Smooth muscle cell (in vitro differentiated cells): ENCODE results near the gene ST6GALNAC5. TPM values are rescaled to one million over a fixed set of nuclear protein-coding genes. Genes with fewer than 3 reads are reported as not detected.

Experiments
- DNase-seq: peaks from one replicate; lab custom pipeline; 2025; ENCODE audit not compliant: unreplicated experiment; lab: John Stamatoyannopoulos, UW
- H2AFZ ChIP-seq: fragments of 200-600 bp; sonication (generic); 2 replicates; pipeline ENCODE4 v1.6.0; 2016; ENCODE audit warnings: antibody characterized with exemption, low read depth, mild to moderate bottlenecking
- H3F3A ChIP-seq: fragments of 200-600 bp; sonication (generic); 2 replicates; pipeline ENCODE4 v1.6.0; 2017; ENCODE audit warnings: antibody characterized with exemption, low read depth
- H3K27ac ChIP-seq: fragments of 200-600 bp; sonication (generic); 2 replicates; pipeline ENCODE4 v1.5.1; 2016; ENCODE audit warnings: low read depth, mild to moderate bottlenecking
- H3K27me3 ChIP-seq: fragments of 200-600 bp; sonication (generic); 2 replicates; pipeline ENCODE4 v1.6.1; 2016; ENCODE audit warnings: low read depth, mild to moderate bottlenecking
- H3K36me3 ChIP-seq: fragments of 200-600 bp; sonication (generic); 2 replicates; pipeline ENCODE4 v1.5.1; 2016; ENCODE audit warnings: low read depth
- H3K4me1 ChIP-seq: fragments of 200-600 bp; sonication (generic); 2 replicates; pipeline ENCODE4 v1.5.1; 2016; ENCODE audit warnings: low read depth
- H3K4me2 ChIP-seq: fragments of 200-600 bp; sonication (generic); 2 replicates; pipeline ENCODE4 v1.6.0; 2016; ENCODE audit warnings: mild to moderate bottlenecking
- H3K4me3 ChIP-seq: fragments of 200-600 bp; sonication (generic); 2 replicates; pipeline ENCODE4 v1.5.1; 2016; ENCODE audit warnings: mild to moderate bottlenecking
- H3K79me2 ChIP-seq: fragments of 200-600 bp; sonication (generic); 2 replicates; pipeline ENCODE4 v1.6.0; 2016; ENCODE audit warnings: low read depth, mild to moderate bottlenecking
- H3K9ac ChIP-seq: fragments of 200-600 bp; sonication (generic); 2 replicates; pipeline ENCODE4 v1.6.0; 2016; ENCODE audit warnings: low read depth
- H3K9me3 ChIP-seq: fragments of 200-600 bp; sonication (generic); replicated peaks from 2 replicates; pipeline ENCODE4 v1.5.1; 2016; ENCODE audit warnings: low read depth
- H4K20me1 ChIP-seq: fragments of 200-600 bp; sonication (generic); 2 replicates; pipeline ENCODE4 v1.6.0; 2016; ENCODE audit warnings: low read depth
- CTCF ChIP-seq: fragments of 200-600 bp; sonication (generic); IDR thresholded peaks from 2 replicates; pipeline ENCODE4 v1.5.1; 2017; ENCODE audit warnings: borderline replicate concordance, mild to moderate bottlenecking, antibody characterized with exemption; ENCODE audit not compliant: insufficient read depth, poor library complexity, severe bottlenecking
- WGBS: methylation state at CpG from one replicate; pipeline ENCODE4 v1.1.7; 2016; ENCODE audit warnings: low lambda C conversion rate; 5-methylcytosine and 5-hydroxymethylcytosine counted together
- polyA plus RNA-seq: library from polyadenylated mRNA; unstranded; fragments of >200 nt; fragmentation: Nextera tagmentation; extraction: Ambion mirVana; gene quantifications from 2 replicates; pipeline ENCODE4 v1.2.1, GENCODE V29; 2016
- total RNA-seq: library from RNA; depleted of rRNA; stranded (reverse); fragments of >200 nt; gene quantifications from 2 replicates; pipeline ENCODE4 v1.2.3, GENCODE V29; 2014

ST6GALNAC5 gene
- total and polyA plus RNA-seq, 2 experiments from 2014 or later, result 24.9 to 38.8 TPM

- DNase-seq, result no peak
- no peak overlapping the region for H2AFZ ChIP-seq
- no peak overlapping the region for H3K9ac ChIP-seq
- H3K4me1 ChIP-seq, result peaks cover 1% of the 10 kb centered on the region
- peaks cover 4% of the 10 kb centered on the region for H4K20me1 ChIP-seq
- H3K79me2 ChIP-seq, result no peaks in the 10 kb centered on the region
- 96% methylated on average over 2 of the region's 2 CpGs for WGBS
- no peak overlapping the region for H3K4me3 ChIP-seq
- H3K27me3 ChIP-seq, result no peaks in the 10 kb centered on the region
- no peaks in the 10 kb centered on the region for H3K9me3 ChIP-seq
- H3K27ac ChIP-seq, result no peak overlapping the region
- H3F3A ChIP-seq, result no peaks in the 10 kb centered on the region
- H3K4me2 ChIP-seq, result no peak overlapping the region
- no peak for TF ChIP-seq CTCF
- no peaks in the 10 kb centered on the region for H3K36me3 ChIP-seq
Observed at GRCh38 chr1:76928522-76928921, 61.2 kb downstream of the ST6GALNAC5 start.

- 92% methylated on average over 4 of the region's 4 CpGs for WGBS
- no peak for TF ChIP-seq CTCF
- no peak overlapping the region for H3K27ac ChIP-seq
- DNase-seq, result no peak
- no peak overlapping the region for H3K4me3 ChIP-seq
- H3K9me3 ChIP-seq, result no peaks in the 10 kb centered on the region
- no peaks in the 10 kb centered on the region for H3K79me2 ChIP-seq
- H3F3A ChIP-seq, result no peaks in the 10 kb centered on the region
- H3K36me3 ChIP-seq, result no peaks in the 10 kb centered on the region
- no peak overlapping the region for H3K4me2 ChIP-seq
- H2AFZ ChIP-seq, result no peak overlapping the region
- H3K9ac ChIP-seq, result no peak overlapping the region
- peaks cover 7% of the 10 kb centered on the region for H3K4me1 ChIP-seq
- H3K27me3 ChIP-seq, result no peaks in the 10 kb centered on the region
- H4K20me1 ChIP-seq, result peaks cover 7% of the 10 kb centered on the region
Observed at GRCh38 chr1:76929136-76929535, 61.9 kb downstream of the ST6GALNAC5 start.

DNA sequence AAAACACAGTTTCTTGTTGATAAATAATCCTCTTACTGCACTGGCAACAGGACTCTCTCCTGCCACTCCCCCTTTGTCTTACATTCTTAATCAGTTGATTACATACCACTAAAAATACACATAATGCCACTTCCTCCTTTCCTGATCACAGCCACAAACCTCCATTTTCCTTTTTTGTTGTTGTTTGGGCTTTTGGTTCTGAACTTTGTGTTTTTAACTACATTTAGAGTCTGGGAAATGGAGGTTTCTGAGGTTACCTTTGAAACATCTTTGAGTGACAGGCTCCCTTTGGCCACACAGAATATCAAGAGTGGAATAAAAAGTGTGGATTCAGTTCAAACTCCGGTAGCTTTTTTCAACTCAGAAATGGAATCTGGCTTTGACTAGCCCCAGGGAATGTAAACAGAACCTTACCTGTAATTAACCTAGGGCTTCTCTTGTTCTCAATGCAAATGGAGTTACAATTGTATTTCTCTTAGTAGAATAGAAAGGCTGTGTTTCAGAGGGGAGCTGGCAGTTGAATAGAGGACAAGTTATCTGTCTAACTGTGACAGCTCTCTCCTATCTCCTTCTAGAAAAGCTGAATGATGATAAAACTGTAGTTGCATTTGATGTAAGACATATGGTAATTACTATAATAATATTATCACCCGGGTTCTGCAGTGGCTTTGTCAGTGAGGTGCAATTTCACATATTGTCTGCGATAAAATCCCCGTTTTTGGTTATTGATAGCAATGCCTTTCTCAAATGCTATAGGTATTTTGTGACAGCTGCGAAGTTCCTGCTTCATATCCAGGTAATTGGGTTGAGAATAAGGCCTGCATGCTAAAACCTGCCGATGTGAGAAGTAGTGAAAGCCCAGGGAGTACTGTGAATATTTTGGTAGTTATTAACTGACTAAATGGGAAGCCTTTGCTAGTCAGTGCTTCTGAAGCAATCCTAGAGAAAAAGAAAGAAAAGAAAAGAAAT, 66.9 kb downstream of the ST6GALNAC5 start:
- TF ChIP-seq CTCF, result no peak
- H2AFZ ChIP-seq, result no peak overlapping the region
- no peak overlapping the region for H3K4me3 ChIP-seq
- no peak overlapping the region for H3K27ac ChIP-seq
- H3K9me3 ChIP-seq, result no peaks in the 10 kb centered on the region
- no peaks in the 10 kb centered on the region for H3K79me2 ChIP-seq
- no peak overlapping the region for H3K4me2 ChIP-seq
- H4K20me1 ChIP-seq, result peaks cover 24% of the 10 kb centered on the region
- H3K27me3 ChIP-seq, result no peaks in the 10 kb centered on the region
- H3F3A ChIP-seq, result no peaks in the 10 kb centered on the region
- no peak overlapping the region for H3K9ac ChIP-seq
- WGBS, result 53% methylated on average over 6 of the region's 6 CpGs
- peaks cover 16% of the 10 kb centered on the region for H3K4me1 ChIP-seq
- no peak for DNase-seq
- no peaks in the 10 kb centered on the region for H3K36me3 ChIP-seq

GRCh38 chr1:76938304-76938703, 71.0 kb downstream of the ST6GALNAC5 start:
- WGBS, result 81% methylated on average over 2 of the region's 2 CpGs
- Histone ChIP-seq H4K20me1 (peaks cover 33% of the 10 kb centered on the region), H2AFZ (no peak overlapping the region), H3K79me2 (no peaks in the 10 kb centered on the region), H3K9ac (no peak overlapping the region), H3K4me1 (peaks cover 17% of the 10 kb centered on the region), H3K27ac (no peak overlapping the region), H3K27me3 (no peaks in the 10 kb centered on the region), H3K4me2 (no peak overlapping the region), H3F3A (no peaks in the 10 kb centered on the region), H3K36me3 (no peaks in the 10 kb centered on the region), H3K9me3 (no peaks in the 10 kb centered on the region), H3K4me3 (no peak overlapping the region)
- no peak for DNase-seq
- no peak for TF ChIP-seq CTCF
